GM10248 (cell line): Measurements from ENCODE around the gene CD86.
"Not testable (repeated sequence)": the region's sequence is repeated elsewhere in the genome, so short reads cannot be mapped to it uniquely, and the experiment has no call there.

Experiments used
- CTCF ChIA-PET: fragments of 300-600 bp; sonication (Branson Sonifier 250); formaldehyde crosslinking; extraction: SDS; loops from one replicate; lab custom pipeline; 2021; ENCODE audit warnings: antibody characterized with exemption; lab: Yijun Ruan, JAX
- POLR2A ChIA-PET: fragments of 350-650 bp; sonication (Branson Sonifier 250); formaldehyde crosslinking; extraction: SDS; loops from one replicate; lab custom pipeline; 2020; ENCODE audit warnings: antibody characterized with exemption; lab: Yijun Ruan, JAX
- DNase-seq: peaks from one replicate; pipeline ENCODE4 v3.0.0; 2012; ENCODE audit errors: extremely low spot score
- CTCF ChIP-seq: IDR thresholded peaks from 2 replicates; pipeline ENCODE4 v1.5.1; 2012; ENCODE audit warnings: mild to moderate bottlenecking, low read depth; ENCODE audit errors: extremely low read depth, missing control alignments, control extremely low read depth

The CD86 gene

GRCh38 chr3:122024800-122025199 lies 30.4 kb upstream of the CD86 start:
- ChIA-PET CTCF (interaction anchor here (0.6 to 2.4 kb wide), 20 partner anchors 8 to 331 kb away, joined by 3 to 9 read pairs (median 4); no protein-coding TSS in a partner anchor), POLR2A (interaction anchor here (0.6 to 1.1 kb wide), 3 partner anchors 31 to 784 kb away, joined by 3 read pairs; no protein-coding TSS in a partner anchor)
- TF ChIP-seq CTCF: no peak
- DNase-seq: no peak

- POLR2A ChIA-PET: interaction anchor here (0.6 to 1.1 kb wide), 3 partner anchors 31 to 784 kb away, joined by 3 read pairs; no protein-coding TSS in a partner anchor
- CTCF ChIA-PET: interaction anchor here (0.6 to 2.4 kb wide), 22 partner anchors 8 to 331 kb away, joined by 3 to 9 read pairs (median 4); no protein-coding TSS in a partner anchor
- DNase-seq: peak; percentile 65
- no peak for TF ChIP-seq CTCF
Measured at GRCh38 chr3:122025296-122025695, 29.9 kb upstream of the CD86 start.

GRCh38 chr3:122030381-122031122 lies 24.6 kb upstream of the CD86 start:
- DNase-seq: no peak
- TF ChIP-seq CTCF: no peak
- ChIA-PET POLR2A (interaction anchor here (0.7 to 1.2 kb wide), 2 partner anchors 47 to 1085 kb away, joined by 3 to 4 read pairs; no protein-coding TSS in a partner anchor), CTCF (interaction anchor here (0.8 to 3.1 kb wide), 9 partner anchors 11 to 80 kb away, joined by 3 to 17 read pairs (median 4); partner anchors contain the start of gene CD86)

GRCh38 chr3:122031123-122031468 lies 24.1 kb upstream of the CD86 start:
- no peak for TF ChIP-seq CTCF
- ChIA-PET POLR2A (interaction anchor here (1.2 kb wide), 1 partner anchor 46 kb away, joined by 3 read pairs; no protein-coding TSS in a partner anchor), CTCF (interaction anchor here (0.8 to 3.1 kb wide), 9 partner anchors 12 to 80 kb away, joined by 3 to 17 read pairs (median 4); partner anchors contain the start of gene CD86)
- DNase-seq: no peak

GRCh38 chr3:122032531-122032930 lies 22.6 kb upstream of the CD86 start:
- no peak for DNase-seq
- CTCF ChIA-PET: interaction anchor here (0.8 to 3.8 kb wide), 3 partner anchors 8 to 32 kb away, joined by 3 to 11 read pairs (median 3); no protein-coding TSS in a partner anchor
- no peak for TF ChIP-seq CTCF
- POLR2A ChIA-PET: no interaction called here

- POLR2A ChIA-PET: no interaction called here
- no peak for DNase-seq
- CTCF ChIA-PET: interaction anchor here (0.8 to 3.8 kb wide), 3 partner anchors 8 to 32 kb away, joined by 3 to 11 read pairs (median 3); no protein-coding TSS in a partner anchor
- no peak for TF ChIP-seq CTCF
Measured at GRCh38 chr3:122033023-122033422, 22.1 kb upstream of the CD86 start.

- POLR2A ChIA-PET, DNase-seq: not testable (repeated sequence)
- CTCF ChIA-PET: interaction anchor here (4.1 kb wide), 1 partner anchor 18 kb away, joined by 13 read pairs; no protein-coding TSS in a partner anchor
Measured at GRCh38 chr3:122047296-122047695, 7.9 kb upstream of the CD86 start.

- CTCF ChIA-PET: interaction anchor here (4.1 kb wide), 1 partner anchor 18 kb away, joined by 13 read pairs; no protein-coding TSS in a partner anchor
Measured at GRCh38 chr3:122047773-122048172, 7.4 kb upstream of the CD86 start.

More at GRCh38 chr3:122047773-122048172, 7.4 kb upstream of the CD86 start:
- DNase-seq, POLR2A ChIA-PET: not testable (repeated sequence)
